Keratinocyte (primary cell): ENCODE measurements around the gene DTYMK.

Source experiments
- CTCF ChIP-seq, 3 experiments: IDR thresholded peaks in 1 of 3; conservative IDR thresholded peaks in 1 of 3; optimal IDR thresholded peaks in 1 of 3; 2 replicates in 2 of 3; 3 replicates in 1 of 3; pipeline versions ENCODE3 to v1.5.1; 2011; ENCODE audit warnings: low read length in 3 of 3, mild to moderate bottlenecking in 3 of 3, moderate library complexity in 2 of 3, control low read depth in 1 of 3, inconsistent platforms in 1 of 3; ENCODE audit not compliant: insufficient read depth in 2 of 3; ENCODE audit errors: extremely low read depth in 1 of 3
- EZH2 ChIP-seq: IDR thresholded peaks from one replicate; pipeline ENCODE4 v1.6.1; 2012; ENCODE audit warnings: inconsistent platforms, mild to moderate bottlenecking, low read length, moderate library complexity

DNA sequence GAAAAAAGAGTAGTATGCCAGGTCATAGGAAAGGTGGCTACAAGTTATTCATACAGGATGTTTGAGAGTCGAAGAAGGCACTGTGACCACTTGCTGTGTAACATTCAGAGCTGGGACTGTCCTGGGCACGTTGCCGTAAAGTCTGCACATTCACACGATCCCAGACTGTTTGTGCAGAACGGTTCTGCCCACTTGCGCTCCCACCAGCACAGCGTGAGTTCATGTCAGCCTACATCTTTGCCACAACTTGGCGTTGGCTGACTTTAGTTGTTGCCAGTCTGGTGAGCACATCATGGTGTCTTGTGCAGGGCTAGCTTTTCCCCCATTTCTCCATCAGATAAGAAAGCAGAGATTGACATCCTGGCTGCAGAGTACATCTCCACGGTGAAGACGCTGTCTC, 22.3 kb upstream of the DTYMK start:
- no peak for TF ChIP-seq CTCF (optimal IDR thresholded peaks at IDR 0.05 in 1 of 3, IDR thresholded peaks at IDR 0.05 in 1 of 3, conservative IDR thresholded peaks at IDR 0.05 in 1 of 3; ENCODE audit: extremely low read depth in 1 of 3, insufficient read depth in 2 of 3, low read length in 3 of 3)
- no peak for TF ChIP-seq EZH2
